HepG2 (cell line): ENCODE results near the gene NFE2L3. TPM values are rescaled to one million over a fixed set of nuclear protein-coding genes. Genes with fewer than 3 reads are reported as not detected.

Experiments used
- ADNP ChIP-seq: sonication (generic); formaldehyde crosslinking; IDR thresholded peaks from 2 replicates; pipeline ENCODE4 v1.4.0; 2020; ENCODE audit warnings: missing genetic modification reagents
- DNMT1 ChIP-seq: sonication (generic); formaldehyde crosslinking; IDR thresholded peaks from 2 replicates; pipeline ENCODE4 v1.5.1; 2020; ENCODE audit warnings: mild to moderate bottlenecking, missing genetic modification reagents
- ESRRA ChIP-seq: sonication (generic); formaldehyde crosslinking; IDR thresholded peaks from 2 replicates; pipeline ENCODE4 v1.5.1; 2020; ENCODE audit warnings: mild to moderate bottlenecking, low read depth, missing genetic modification reagents
- FOXA3 ChIP-seq: IDR thresholded peaks from 2 replicates; pipeline ENCODE4 v1.6.1; 2016; ENCODE audit warnings: missing genetic modification reagents, missing compliant biosample characterization
- HOXA3 ChIP-seq: sonication (generic); formaldehyde crosslinking; IDR thresholded peaks from 2 replicates; pipeline ENCODE4 v1.5.0; 2020; ENCODE audit warnings: missing genetic modification reagents
- ISX ChIP-seq: sonication (generic); formaldehyde crosslinking; conservative IDR thresholded peaks from 2 replicates; pipeline ENCODE4 v1.5.0; 2020; ENCODE audit warnings: missing genetic modification reagents
- SIX4 ChIP-seq: sonication (generic); formaldehyde crosslinking; IDR thresholded peaks from 2 replicates; pipeline ENCODE4 v1.4.0; 2020; ENCODE audit warnings: missing genetic modification reagents
- SP1 ChIP-seq, 2 experiments: fragments of 450-650 bp in 1 of 2; sonication (generic) in 1 of 2; formaldehyde crosslinking in 1 of 2; IDR thresholded peaks; 2 replicates each; pipeline versions ENCODE4 v1.4.0 to v1.6.1; 2016 to 2020; ENCODE audit warnings: missing genetic modification reagents in 1 of 2
- STAT6 ChIP-seq: sonication (generic); formaldehyde crosslinking; IDR thresholded peaks from 2 replicates; pipeline ENCODE4 v1.4.0; 2020; ENCODE audit warnings: missing genetic modification reagents, mild to moderate bottlenecking, borderline replicate concordance
- SYNCRIP ChIP-seq: fragments of 200-400 bp; formaldehyde crosslinking; IDR thresholded peaks from 2 replicates; pipeline ENCODE4 v1.6.1; 2018; ENCODE audit warnings: mild to moderate bottlenecking, low read depth, low read length; ENCODE audit not compliant: insufficient read depth
- UBTF ChIP-seq: sonication (generic); formaldehyde crosslinking; IDR thresholded peaks from 2 replicates; pipeline ENCODE4 v1.4.0; 2020; ENCODE audit warnings: mild to moderate bottlenecking, missing genetic modification reagents
- ZHX2 ChIP-seq, 2 experiments: sonication (generic) in 1 of 2; formaldehyde crosslinking in 1 of 2; IDR thresholded peaks; 2 replicates each; pipeline versions ENCODE4 v1.6.1 to v1.9.0; 2014 to 2022; ENCODE audit warnings: antibody characterized with exemption in 1 of 2, borderline replicate concordance in 1 of 2, inconsistent platforms in 1 of 2, low read depth in 1 of 2, missing genetic modification reagents in 1 of 2
- ZNF441 ChIP-seq: sonication (generic); formaldehyde crosslinking; IDR thresholded peaks from 2 replicates; pipeline ENCODE4 v1.7.0; 2021; ENCODE audit warnings: missing genetic modification reagents, borderline replicate concordance
- ZNF563 ChIP-seq: sonication (generic); formaldehyde crosslinking; IDR thresholded peaks from 2 replicates; pipeline ENCODE4 v1.8.0; 2022; ENCODE audit warnings: mild to moderate bottlenecking, moderate library complexity, missing genetic modification reagents
- ZNF598 ChIP-seq: sonication (generic); formaldehyde crosslinking; IDR thresholded peaks from 2 replicates; pipeline ENCODE4 v1.5.1; 2020; ENCODE audit warnings: mild to moderate bottlenecking, missing genetic modification reagents, borderline replicate concordance
- ZNF768 ChIP-seq: sonication (generic); formaldehyde crosslinking; IDR thresholded peaks from 2 replicates; pipeline ENCODE4 v1.4.0; 2020; ENCODE audit warnings: missing genetic modification reagents
- ZNF775 ChIP-seq: sonication (generic); formaldehyde crosslinking; IDR thresholded peaks from 2 replicates; pipeline ENCODE4 v1.4.0; 2020; ENCODE audit warnings: missing genetic modification reagents, mild to moderate bottlenecking, moderate library complexity, borderline replicate concordance
- polyA plus RNA-seq, 8 experiments: library from polyadenylated mRNA; depleted of rRNA in 3 of 8; stranded (reverse) in 7 of 8; unstranded in 1 of 8; fragments of >200 nt; fragmentation: Illumina TruSeq in 4 of 8; extraction: Trizol in 4 of 8; gene quantifications; 2 replicates each; pipeline versions ENCODE4 v1.2.1 to v1.2.3, GENCODE V29; 2011 to 2016; ENCODE audit warnings: low read depth in 4 of 8, missing spikeins in 1 of 8, mixed read lengths in 1 of 8; ENCODE audit not compliant: insufficient read depth in 1 of 8
- total RNA-seq, 5 experiments: library from RNA; depleted of rRNA; stranded (reverse); fragments of >200 nt; fragmentation: Illumina TruSeq; extraction: Trizol; gene quantifications; 2 replicates each; pipeline ENCODE4 v1.2.3, GENCODE V29; 2016; ENCODE audit warnings: low read depth in 1 of 5

Gene NFE2L3
- total and polyA plus RNA-seq, 2 of the 13 experiments (the other 11 are each of a cell fraction or from before 2014, with no cell fraction given), result 11.4 to 19.4 TPM

- no peak for TF ChIP-seq ZNF441 (CRISPR knock-in tag)
- no peak for TF ChIP-seq ISX (CRISPR knock-in tag)
- peak; percentile 55; the same call in 1 of the 2 replicates for TF ChIP-seq FOXA3 (CRISPR knock-in tag)
- TF ChIP-seq HOXA3 (CRISPR knock-in tag), result peak; percentile 85
- peak; percentile 63; the same call in 1 of the 2 replicates for TF ChIP-seq ZHX2 (IDR thresholded peaks at IDR 0.05; ENCODE audit: low read depth)
- TF ChIP-seq ZHX2 (CRISPR knock-in tag; IDR thresholded peaks at IDR 0.05; ENCODE audit: borderline replicate concordance), result peak; percentile 69; the same call in 1 of the 2 replicates
- TF ChIP-seq ADNP (CRISPR knock-in tag), result no peak
- peak; percentile 24 for TF ChIP-seq UBTF (CRISPR knock-in tag)
- TF ChIP-seq ESRRA (CRISPR knock-in tag), result no peak; the same call in 1 of the 2 replicates
- peak; percentile 80; the same call in 1 of the 2 replicates for TF ChIP-seq ZNF563
- TF ChIP-seq SIX4 (CRISPR knock-in tag), result no peak
- TF ChIP-seq STAT6 (CRISPR knock-in tag), result no peak
- no peak for TF ChIP-seq SYNCRIP
- TF ChIP-seq ZNF768 (CRISPR knock-in tag), result peak; percentile 41; the same call in 1 of the 2 replicates
- peak; percentile 85; the same call in 1 of the 2 replicates for TF ChIP-seq ZNF775 (CRISPR knock-in tag)
- 0 out of 2 replicates have a peak, but pooled peaks have one; percentile 65 for TF ChIP-seq ZNF598 (CRISPR knock-in tag)
- TF ChIP-seq DNMT1 (CRISPR knock-in tag), result no peak
- no peak for TF ChIP-seq SP1 (IDR thresholded peaks at IDR 0.05)
- TF ChIP-seq SP1 (CRISPR knock-in tag; IDR thresholded peaks at IDR 0.05), result peak; percentile 69
Measured at GRCh38 chr7:26200444-26201246, 48.6 kb downstream of the NFE2L3 start, which contains the start of gene HNRNPA2B1 (continued).
